Measurements from ENCODE around the gene KCNJ11.
"Not testable (repeated sequence)": the region's sequence is repeated elsewhere in the genome, so short reads cannot be mapped to it uniquely, and the experiment has no call there.

KCNJ11 gene

GRCh38 chr11:17430616-17431015, 42.2 kb upstream of the KCNJ11 start:
- no peak overlapping the region for H3K27ac ChIP-seq
- no peak overlapping the region for H3K4me2 ChIP-seq (ENCODE audit: low read length)
- no peak for TF ChIP-seq CTCF (IDR thresholded peaks at IDR 0.05)
- no peak overlapping the region for H3K9ac ChIP-seq
- no peaks in the 10 kb centered on the region for H3K27me3 ChIP-seq (ENCODE audit: control insufficient read depth, insufficient read depth, low read length)
- no peaks in the 10 kb centered on the region for H3K36me3 ChIP-seq (ENCODE audit: control insufficient read depth, insufficient read depth, low read length)
- no peaks in the 10 kb centered on the region for H3K9me3 ChIP-seq (ENCODE audit: control insufficient read depth, low read length)
- H3K4me1 ChIP-seq = no peaks in the 10 kb centered on the region
- H3K4me3 ChIP-seq (ENCODE audit: low read depth, low read length) = no peak overlapping the region
- no peak overlapping the region for H2AFZ ChIP-seq
- no peaks in the 10 kb centered on the region for H3K79me2 ChIP-seq

- no peaks in the 10 kb centered on the region for H3K4me1 ChIP-seq
- H3K4me3 ChIP-seq (ENCODE audit: low read depth, low read length) = no peak overlapping the region
- H3K4me2 ChIP-seq (ENCODE audit: low read length) = no peak overlapping the region
- no peak for TF ChIP-seq CTCF (IDR thresholded peaks at IDR 0.05)
- no peaks in the 10 kb centered on the region for H3K79me2 ChIP-seq
- no peak overlapping the region for H2AFZ ChIP-seq
- no peak overlapping the region for H3K9ac ChIP-seq
- H3K36me3 ChIP-seq (ENCODE audit: control insufficient read depth, insufficient read depth, low read length) = no peaks in the 10 kb centered on the region
- H3K27ac ChIP-seq = no peak overlapping the region
- no peaks in the 10 kb centered on the region for H3K9me3 ChIP-seq (ENCODE audit: control insufficient read depth, low read length)
- no peaks in the 10 kb centered on the region for H3K27me3 ChIP-seq (ENCODE audit: control insufficient read depth, insufficient read depth, low read length)
Measured at GRCh38 chr11:17428925-17429324, 40.5 kb upstream of the KCNJ11 start.

- TF ChIP-seq CTCF (IDR thresholded peaks at IDR 0.05) = no peak
- no peaks in the 10 kb centered on the region for H3K79me2 ChIP-seq
- H3K4me3 ChIP-seq (ENCODE audit: low read depth, low read length) = no peak overlapping the region
- H3K9me3 ChIP-seq (ENCODE audit: control insufficient read depth, low read length) = no peaks in the 10 kb centered on the region
- no peaks in the 10 kb centered on the region for H3K36me3 ChIP-seq (ENCODE audit: control insufficient read depth, insufficient read depth, low read length)
- H3K4me2 ChIP-seq (ENCODE audit: low read length) = no peak overlapping the region
- H3K27me3 ChIP-seq (ENCODE audit: control insufficient read depth, insufficient read depth, low read length) = no peaks in the 10 kb centered on the region
- no peak overlapping the region for H3K27ac ChIP-seq
- H3K9ac ChIP-seq = no peak overlapping the region
- H2AFZ ChIP-seq = no peak overlapping the region
- H3K4me1 ChIP-seq = no peaks in the 10 kb centered on the region
Measured at GRCh38 chr11:17428261-17428660, 39.8 kb upstream of the KCNJ11 start.

- H3K9me3 ChIP-seq (ENCODE audit: control insufficient read depth, low read length); H2AFZ ChIP-seq; H3K36me3 ChIP-seq (ENCODE audit: control insufficient read depth, insufficient read depth, low read length); H3K79me2 ChIP-seq; H3K27ac ChIP-seq; H3K27me3 ChIP-seq (ENCODE audit: control insufficient read depth, insufficient read depth, low read length); H3K4me1 ChIP-seq; H3K9ac ChIP-seq; H3K4me2 ChIP-seq (ENCODE audit: low read length); H3K4me3 ChIP-seq (ENCODE audit: low read depth, low read length): not testable (repeated sequence)
Measured at GRCh38 chr11:17426233-17426632, 37.8 kb upstream of the KCNJ11 start.

- Histone ChIP-seq H3K27ac (no peak overlapping the region), H3K36me3 (ENCODE audit: control insufficient read depth, insufficient read depth, low read length) (no peaks in the 10 kb centered on the region), H3K27me3 (ENCODE audit: control insufficient read depth, insufficient read depth, low read length) (no peaks in the 10 kb centered on the region), H3K4me3 (ENCODE audit: low read depth, low read length) (no peak overlapping the region), H3K9me3 (ENCODE audit: control insufficient read depth, low read length) (no peaks in the 10 kb centered on the region), H3K9ac (no peak overlapping the region), H3K79me2 (no peaks in the 10 kb centered on the region), H3K4me1 (no peaks in the 10 kb centered on the region), H2AFZ (no peak overlapping the region), H3K4me2 (ENCODE audit: low read length) (no peak overlapping the region)
- no peak for TF ChIP-seq CTCF (IDR thresholded peaks at IDR 0.05)
Measured at GRCh38 chr11:17423533-17424310, 35.3 kb upstream of the KCNJ11 start.
